Psoas muscle (tissue), 8 donors: ENCODE results near the gene HLA-DMA. TPM values are rescaled to one million over a fixed set of nuclear protein-coding genes. Genes with fewer than 3 reads are reported as not detected.

Experiments used
- ATAC-seq, 4 donors: fragments of 200-7000 bp; cut with Tn5 transposase; one replicate each; pipeline ENCODE4 v1.9.1; 2020; ENCODE audit warnings: moderate library complexity in 3 of 4, mild to moderate bottlenecking in 2 of 4
- DNase-seq, 2 donors: peaks; one replicate each; pipeline ENCODE4 v3.0.0-alpha.2; 2020
- H3K27ac ChIP-seq: fragments of 200-600 bp; one replicate; pipeline ENCODE4 v1.8.0; 2022
- H3K27me3 ChIP-seq, 3 donors: fragments of 200-600 bp in 1 of 3; one replicate each; pipeline versions ENCODE4 v1.6.1 to v1.8.0; 2013 to 2022; ENCODE audit warnings: low read length in 2 of 3, mild to moderate bottlenecking in 2 of 3, moderate library complexity in 1 of 3; ENCODE audit not compliant: insufficient read depth in 3 of 3
- H3K36me3 ChIP-seq, 2 donors: fragments of 200-600 bp in 1 of 2; one replicate each; pipeline versions ENCODE4 v1.6.1 to v1.8.0; 2013 to 2022; ENCODE audit warnings: low read depth in 1 of 2, mild to moderate bottlenecking in 1 of 2, moderate library complexity in 1 of 2; ENCODE audit not compliant: insufficient read depth in 1 of 2
- H3K4me1 ChIP-seq: fragments of 200-600 bp; one replicate; pipeline ENCODE4 v1.8.0; 2022
- H3K4me3 ChIP-seq: fragments of 200-600 bp; one replicate; pipeline ENCODE4 v1.8.0; 2022; ENCODE audit warnings: mild to moderate bottlenecking
- H3K9me3 ChIP-seq: fragments of 200-600 bp; one replicate; pipeline ENCODE4 v1.8.0; 2022
- intact Hi-C, 2 donors: fragments of 100-400 bp; cut with DNase I; formaldehyde crosslinking; loops; one replicate each; pipeline versions ENCODE4 v1.11.0 to v1.14.2; 2022
- polyA plus RNA-seq, 3 donors: library from polyadenylated mRNA; stranded (reverse); fragments of 200-250 nt; gene quantifications; one replicate each; pipeline ENCODE4 v1.2.3, GENCODE V29; 2013
- total RNA-seq, 4 donors: library from RNA; stranded (reverse); fragmentation: NEBNext Ultra II Directional in 2 of 4; extraction: Animal tissue kit (Norgen Biotek cat#: 25700) in 2 of 4; gene quantifications; one replicate each; pipeline versions ENCODE4 v1.2.1 to v1.2.4, GENCODE V29; 2021 to 2023
- TF ChIP-seq, protein P1 (sequence below): fragments of 200-600 bp; IDR thresholded peaks from one replicate; pipeline ENCODE4 v1.8.0; 2022; ENCODE audit warnings: antibody characterized with exemption
- donor health status: healthy with polysubstance abuse.
- donor health status: DM: no; HTN: no; CAD: no; lungs with moderate emphysema.
- donor health status: Bipolar disorder and iron deficiency.
- donor health status: healthy.
- donor health status: DM: yes; HTN: yes; CAD: no.
- donor health status: DM: no; HTN: no; CAD: no.
- donor health status: DM: no; HTN: no; CAD: no.
- donor health status: DM: yes; HTN: yes; CAD: no.

The HLA-DMA gene
- total and polyA plus RNA-seq, 7 donors: 3.2 to 12.0 (median 7.3) TPM

DNA sequence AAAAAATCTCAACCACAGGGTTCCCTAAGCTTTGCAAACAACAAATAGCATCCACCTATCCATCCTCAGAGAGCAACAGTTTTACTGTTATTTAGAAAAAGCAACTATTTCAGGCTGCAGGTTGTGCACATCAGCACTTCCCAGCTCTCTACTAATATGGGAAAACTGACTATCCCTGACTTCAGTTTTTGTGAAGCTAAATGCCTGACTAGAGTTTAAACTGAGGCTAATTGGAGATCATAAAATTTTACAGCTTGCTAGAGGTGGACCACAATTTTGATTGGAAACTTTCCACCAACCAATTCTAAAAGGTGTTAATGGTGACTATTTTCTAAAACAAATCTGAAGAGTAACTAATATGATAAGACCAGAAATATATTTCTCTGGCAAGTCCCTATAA lies 48.9 kb downstream of the HLA-DMA start:
- no peak for ATAC-seq
- DNase-seq: no peak
- no peak overlapping the region for H3K27ac ChIP-seq
- peaks cover 0 to 6% (median 0%) of the 10 kb centered on the region in 3 donors for H3K27me3 ChIP-seq
- intact Hi-C loops: no loop called here
- TF ChIP-seq, protein P1, sequence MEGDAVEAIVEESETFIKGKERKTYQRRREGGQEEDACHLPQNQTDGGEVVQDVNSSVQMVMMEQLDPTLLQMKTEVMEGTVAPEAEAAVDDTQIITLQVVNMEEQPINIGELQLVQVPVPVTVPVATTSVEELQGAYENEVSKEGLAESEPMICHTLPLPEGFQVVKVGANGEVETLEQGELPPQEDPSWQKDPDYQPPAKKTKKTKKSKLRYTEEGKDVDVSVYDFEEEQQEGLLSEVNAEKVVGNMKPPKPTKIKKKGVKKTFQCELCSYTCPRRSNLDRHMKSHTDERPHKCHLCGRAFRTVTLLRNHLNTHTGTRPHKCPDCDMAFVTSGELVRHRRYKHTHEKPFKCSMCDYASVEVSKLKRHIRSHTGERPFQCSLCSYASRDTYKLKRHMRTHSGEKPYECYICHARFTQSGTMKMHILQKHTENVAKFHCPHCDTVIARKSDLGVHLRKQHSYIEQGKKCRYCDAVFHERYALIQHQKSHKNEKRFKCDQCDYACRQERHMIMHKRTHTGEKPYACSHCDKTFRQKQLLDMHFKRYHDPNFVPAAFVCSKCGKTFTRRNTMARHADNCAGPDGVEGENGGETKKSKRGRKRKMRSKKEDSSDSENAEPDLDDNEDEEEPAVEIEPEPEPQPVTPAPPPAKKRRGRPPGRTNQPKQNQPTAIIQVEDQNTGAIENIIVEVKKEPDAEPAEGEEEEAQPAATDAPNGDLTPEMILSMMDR: no peak
- no peak overlapping the region for H3K4me3 ChIP-seq
- H3K4me1 ChIP-seq: no peaks in the 10 kb centered on the region
- no peaks in the 10 kb centered on the region for H3K9me3 ChIP-seq
- H3K36me3 ChIP-seq: no peaks in the 10 kb centered on the region

Other genes with a start within 250 kb of the HLA-DMA start
- gene HLA-DQA2, start 211.7 kb downstream of the HLA-DMA start, total RNA-seq: 1 to 10 TPM in 1 of 4 donors, under 1 TPM in 2, not detected in 1; 0.16 to 1.8 (median 0.99) TPM
- not detected for gene HLA-DQA2, start 211.7 kb downstream of the HLA-DMA start, polyA plus RNA-seq
- 1 to 10 TPM in 2 of 4 donors, under 1 TPM in 1, not detected in 1; 0.38 to 1.2 (median 1.2) TPM for gene HLA-DQB2, start 189.6 kb downstream of the HLA-DMA start, total RNA-seq
- not detected for gene HLA-DQB2, start 189.6 kb downstream of the HLA-DMA start, polyA plus RNA-seq
- gene HLA-DOB, start 136.1 kb downstream of the HLA-DMA start, total RNA-seq: under 1 TPM in 1 of 4 donors, not detected in 3; 0.21 TPM
- gene HLA-DOB, start 136.1 kb downstream of the HLA-DMA start, polyA plus RNA-seq: under 1 TPM; 0.10 to 0.25 (median 0.18) TPM
- 10 to 100 TPM; 13.6 to 18.5 (median 16.5) TPM for gene TAP2, start 114.4 kb downstream of the HLA-DMA start, total RNA-seq
- gene TAP2, start 114.4 kb downstream of the HLA-DMA start, polyA plus RNA-seq: 10 to 100 TPM in 1 of 3 donors, 1 to 10 TPM in 2; 7.6 to 16.6 (median 7.7) TPM
- gene PSMB8, start 109.0 kb downstream of the HLA-DMA start, total RNA-seq: 10 to 100 TPM in 3 of 4 donors, 1 to 10 TPM in 1; 7.0 to 10.8 (median 10.2) TPM
- gene PSMB8, start 109.0 kb downstream of the HLA-DMA start, polyA plus RNA-seq: 10 to 100 TPM in 2 of 3 donors, 1 to 10 TPM in 1; 7.7 to 19.2 (median 14.2) TPM
- 10 to 100 TPM; 14.1 to 23.5 (median 16.8) TPM for gene TAP1, start 99.4 kb downstream of the HLA-DMA start, total RNA-seq
- gene TAP1, start 99.4 kb downstream of the HLA-DMA start, polyA plus RNA-seq: 10 to 100 TPM; 15.2 to 21.7 (median 17.7) TPM
- 10 to 100 TPM in 2 of 4 donors, 1 to 10 TPM in 2; 6.6 to 10.5 (median 10.0) TPM for gene PSMB9, start 98.9 kb downstream of the HLA-DMA start, total RNA-seq
- 10 to 100 TPM in 2 of 3 donors, 1 to 10 TPM in 1; 8.0 to 18.0 (median 13.2) TPM for gene PSMB9, start 98.9 kb downstream of the HLA-DMA start, polyA plus RNA-seq
- 1 to 10 TPM; 1.4 to 7.6 (median 3.6) TPM for gene HLA-DMB, start 12.1 kb downstream of the HLA-DMA start, total RNA-seq
- 1 to 10 TPM; 2.8 to 3.1 (median 2.9) TPM for gene HLA-DMB, start 12.1 kb downstream of the HLA-DMA start, polyA plus RNA-seq
- 100 to 1,000 TPM in 3 of 4 donors, 10 to 100 TPM in 1; 70.0 to 135 (median 115) TPM for gene BRD2, start 15.5 kb upstream of the HLA-DMA start, total RNA-seq
- gene BRD2, start 15.5 kb upstream of the HLA-DMA start, polyA plus RNA-seq: 10 to 100 TPM; 62.2 to 93.0 (median 64.4) TPM
- 1 to 10 TPM in 2 of 4 donors, under 1 TPM in 2; 0.48 to 1.5 (median 0.85) TPM for gene HLA-DOA, start 56.5 kb upstream of the HLA-DMA start, total RNA-seq
- under 1 TPM; 0.36 to 0.77 (median 0.58) TPM for gene HLA-DOA, start 56.5 kb upstream of the HLA-DMA start, polyA plus RNA-seq
- 10 to 100 TPM; 13.8 to 52.6 (median 20.2) TPM for gene HLA-DPA1, start 120.6 kb upstream of the HLA-DMA start, total RNA-seq
- 10 to 100 TPM; 10.7 to 12.3 (median 10.9) TPM for gene HLA-DPA1, start 120.6 kb upstream of the HLA-DMA start, polyA plus RNA-seq
- gene HLA-DPB1, start 122.9 kb upstream of the HLA-DMA start, total RNA-seq: 10 to 100 TPM; 11.9 to 33.2 (median 18.3) TPM
- 10 to 100 TPM; 11.0 to 17.9 (median 11.1) TPM for gene HLA-DPB1, start 122.9 kb upstream of the HLA-DMA start, polyA plus RNA-seq
- 1 to 10 TPM in 1 of 4 donors, under 1 TPM in 3; 0.27 to 1.3 (median 0.51) TPM for gene COL11A2, start 239.4 kb upstream of the HLA-DMA start, total RNA-seq
- gene COL11A2, start 239.4 kb upstream of the HLA-DMA start, polyA plus RNA-seq: under 1 TPM; 0.35 to 0.69 (median 0.61) TPM
- 10 to 100 TPM; 31.3 to 43.7 (median 36.0) TPM for gene RXRB, start 247.6 kb upstream of the HLA-DMA start, total RNA-seq
- gene RXRB, start 247.6 kb upstream of the HLA-DMA start, polyA plus RNA-seq: 10 to 100 TPM; 19.2 to 45.9 (median 29.3) TPM
- gene SLC39A7, start 247.8 kb upstream of the HLA-DMA start, total RNA-seq: 10 to 100 TPM; 17.6 to 41.4 (median 28.4) TPM
- gene SLC39A7, start 247.8 kb upstream of the HLA-DMA start, polyA plus RNA-seq: 100 to 1,000 TPM in 1 of 3 donors, 10 to 100 TPM in 2; 44.8 to 126 (median 53.5) TPM